Parathyroid adenoma (tissue), 2 donors: ENCODE results near the gene LPP.

ENCODE experiments used
- H2AFZ ChIP-seq: fragments of 300-600 bp; sonication (generic); one replicate; pipeline ENCODE4 v1.7.0; 2017; ENCODE audit warnings: antibody characterized with exemption, mild to moderate bottlenecking
- H3K27ac ChIP-seq: fragments of 300-600 bp; sonication (generic); one replicate; pipeline ENCODE4 v1.7.0; 2017
- H3K27me3 ChIP-seq: fragments of 300-600 bp; sonication (generic); one replicate; pipeline ENCODE4 v1.7.0; 2017; ENCODE audit warnings: low read length; ENCODE audit not compliant: control insufficient read depth, insufficient read depth
- H3K36me3 ChIP-seq: fragments of 300-600 bp; sonication (generic); one replicate; pipeline ENCODE4 v1.7.0; 2017; ENCODE audit warnings: low read length; ENCODE audit not compliant: control insufficient read depth, insufficient read depth
- H3K4me1 ChIP-seq: fragments of 300-600 bp; sonication (generic); one replicate; pipeline ENCODE4 v1.7.0; 2017; ENCODE audit warnings: control low read depth
- H3K4me2 ChIP-seq: fragments of 300-600 bp; sonication (generic); one replicate; pipeline ENCODE4 v1.7.0; 2017; ENCODE audit warnings: low read length
- H3K4me3 ChIP-seq: fragments of 300-600 bp; sonication (generic); one replicate; pipeline ENCODE4 v1.7.0; 2017; ENCODE audit warnings: low read depth, low read length
- H3K79me2 ChIP-seq: fragments of 300-600 bp; sonication (generic); one replicate; pipeline ENCODE4 v1.7.0; 2017; ENCODE audit warnings: control low read depth
- H3K9ac ChIP-seq: fragments of 300-600 bp; sonication (generic); one replicate; pipeline ENCODE4 v1.7.0; 2017; ENCODE audit warnings: mild to moderate bottlenecking
- H3K9me3 ChIP-seq: fragments of 300-600 bp; sonication (generic); one replicate; pipeline ENCODE4 v1.7.0; 2017; ENCODE audit warnings: low read length; ENCODE audit not compliant: control insufficient read depth
- TF ChIP-seq, protein P1 (sequence below): fragments of 300-600 bp; sonication (generic); IDR thresholded peaks from one replicate; pipeline ENCODE4 v1.7.0; 2017; ENCODE audit warnings: antibody characterized with exemption, mild to moderate bottlenecking
- donor health status: primary hyperparathyroidism.

The LPP gene

DNA sequence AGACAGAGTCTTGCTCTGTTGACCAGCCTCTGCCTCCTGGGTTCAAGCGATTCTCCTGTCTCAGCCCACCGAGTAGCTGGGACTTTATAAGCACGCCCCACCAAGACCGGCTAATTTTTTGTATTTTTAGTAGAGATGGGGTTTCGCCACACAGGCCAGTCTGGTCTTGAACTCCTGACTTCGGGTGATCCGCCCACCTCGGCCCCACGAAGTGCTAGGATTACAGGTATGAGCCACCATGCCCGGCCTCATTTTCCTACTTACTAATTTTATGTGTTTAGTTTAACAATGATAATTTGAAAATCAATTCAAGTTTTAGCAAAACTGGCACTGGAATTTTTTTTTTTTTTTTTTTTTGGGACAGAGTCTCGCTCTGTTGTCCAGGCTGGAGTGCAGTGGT, 336.5 kb downstream of the LPP start:
- TF ChIP-seq, protein P1, sequence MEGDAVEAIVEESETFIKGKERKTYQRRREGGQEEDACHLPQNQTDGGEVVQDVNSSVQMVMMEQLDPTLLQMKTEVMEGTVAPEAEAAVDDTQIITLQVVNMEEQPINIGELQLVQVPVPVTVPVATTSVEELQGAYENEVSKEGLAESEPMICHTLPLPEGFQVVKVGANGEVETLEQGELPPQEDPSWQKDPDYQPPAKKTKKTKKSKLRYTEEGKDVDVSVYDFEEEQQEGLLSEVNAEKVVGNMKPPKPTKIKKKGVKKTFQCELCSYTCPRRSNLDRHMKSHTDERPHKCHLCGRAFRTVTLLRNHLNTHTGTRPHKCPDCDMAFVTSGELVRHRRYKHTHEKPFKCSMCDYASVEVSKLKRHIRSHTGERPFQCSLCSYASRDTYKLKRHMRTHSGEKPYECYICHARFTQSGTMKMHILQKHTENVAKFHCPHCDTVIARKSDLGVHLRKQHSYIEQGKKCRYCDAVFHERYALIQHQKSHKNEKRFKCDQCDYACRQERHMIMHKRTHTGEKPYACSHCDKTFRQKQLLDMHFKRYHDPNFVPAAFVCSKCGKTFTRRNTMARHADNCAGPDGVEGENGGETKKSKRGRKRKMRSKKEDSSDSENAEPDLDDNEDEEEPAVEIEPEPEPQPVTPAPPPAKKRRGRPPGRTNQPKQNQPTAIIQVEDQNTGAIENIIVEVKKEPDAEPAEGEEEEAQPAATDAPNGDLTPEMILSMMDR = no peak
- no peaks in the 10 kb centered on the region for H3K9me3 ChIP-seq
- no peak overlapping the region for H2AFZ ChIP-seq
- no peaks in the 10 kb centered on the region for H3K36me3 ChIP-seq
- no peak overlapping the region for H3K4me2 ChIP-seq
- H3K79me2 ChIP-seq = no peaks in the 10 kb centered on the region
- H3K27me3 ChIP-seq = no peaks in the 10 kb centered on the region
- no peak overlapping the region for H3K27ac ChIP-seq
- H3K4me1 ChIP-seq = peaks cover 6% of the 10 kb centered on the region
- no peak overlapping the region for H3K4me3 ChIP-seq
- no peak overlapping the region for H3K9ac ChIP-seq

DNA sequence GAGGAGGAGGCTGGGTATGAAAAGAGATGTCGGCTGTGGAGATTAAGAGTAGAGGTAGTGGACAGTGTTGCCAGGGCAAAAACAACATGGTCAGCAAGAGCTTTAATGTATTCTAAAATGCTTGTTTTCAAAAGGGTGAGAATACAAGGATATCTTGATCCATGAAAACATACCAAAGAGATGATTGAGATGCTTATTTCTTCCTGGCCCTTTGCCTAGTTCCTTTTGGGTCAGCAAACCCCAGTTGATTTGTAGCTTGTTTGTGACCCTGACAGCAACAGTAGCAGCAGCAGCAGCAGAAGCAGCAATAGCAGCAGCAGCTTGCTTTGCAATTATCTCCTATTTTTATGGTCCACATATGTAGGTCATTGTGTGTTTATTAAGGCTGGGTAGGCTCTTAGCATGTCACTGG, 337.3 kb downstream of the LPP start:
- H3K27me3 ChIP-seq = no peaks in the 10 kb centered on the region
- no peak overlapping the region for H3K9ac ChIP-seq
- no peak overlapping the region for H2AFZ ChIP-seq
- H3K36me3 ChIP-seq = no peaks in the 10 kb centered on the region
- H3K79me2 ChIP-seq = no peaks in the 10 kb centered on the region
- H3K4me2 ChIP-seq = no peak overlapping the region
- no peak overlapping the region for H3K4me3 ChIP-seq
- peaks cover 6% of the 10 kb centered on the region for H3K4me1 ChIP-seq
- H3K9me3 ChIP-seq = no peaks in the 10 kb centered on the region
- TF ChIP-seq, protein P1 = no peak
- H3K27ac ChIP-seq = no peak overlapping the region

DNA sequence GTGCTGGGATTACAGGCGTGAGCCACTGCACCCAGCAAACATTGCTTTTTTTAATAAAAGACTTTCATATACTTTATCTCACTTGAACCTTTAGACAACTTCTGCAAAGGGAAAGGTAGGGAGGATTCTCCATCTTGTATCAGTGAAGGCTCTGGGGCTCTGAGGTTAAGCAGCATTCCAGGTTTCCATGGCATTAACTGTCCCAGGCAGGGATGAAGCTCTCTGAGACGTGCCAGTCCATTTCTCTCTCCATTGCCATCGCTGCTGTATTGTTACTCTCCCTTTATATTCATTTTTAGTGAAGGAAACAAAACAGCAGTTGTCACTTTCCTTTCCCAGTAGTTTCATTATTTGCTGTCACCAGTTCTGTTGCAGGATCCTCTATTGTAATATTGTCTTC, 342.4 kb downstream of the LPP start:
- no peak overlapping the region for H3K4me3 ChIP-seq
- peaks cover 2% of the 10 kb centered on the region for H3K4me1 ChIP-seq
- no peaks in the 10 kb centered on the region for H3K36me3 ChIP-seq
- no peak overlapping the region for H3K4me2 ChIP-seq
- TF ChIP-seq, protein P1 = no peak
- no peak overlapping the region for H3K9ac ChIP-seq
- no peak overlapping the region for H3K27ac ChIP-seq
- H3K79me2 ChIP-seq = no peaks in the 10 kb centered on the region
- H3K9me3 ChIP-seq = no peaks in the 10 kb centered on the region
- no peaks in the 10 kb centered on the region for H3K27me3 ChIP-seq
- H2AFZ ChIP-seq = no peak overlapping the region

DNA sequence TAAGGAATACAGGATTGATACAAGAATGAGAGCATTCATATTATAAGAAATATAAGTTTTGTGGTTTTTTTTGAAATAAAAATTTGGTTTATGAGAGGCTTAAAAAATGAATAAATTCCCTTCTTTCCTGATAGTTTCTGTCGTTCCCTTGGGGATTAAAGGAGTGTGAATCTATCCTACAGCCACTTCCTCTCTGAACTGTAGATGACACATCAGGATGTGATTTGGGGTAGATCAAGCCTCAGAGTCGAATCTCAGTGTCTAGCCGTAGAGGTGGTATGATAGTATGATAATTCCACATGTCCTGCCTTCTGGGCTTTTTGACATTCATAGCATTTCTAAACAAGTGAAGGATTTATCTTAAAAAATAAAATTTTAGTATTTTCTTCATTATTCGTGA, 343.1 kb downstream of the LPP start:
- TF ChIP-seq, protein P1 = no peak
- Histone ChIP-seq H3K4me2 (no peak overlapping the region), H3K4me1 (no peaks in the 10 kb centered on the region), H3K9me3 (no peaks in the 10 kb centered on the region), H2AFZ (no peak overlapping the region), H3K4me3 (no peak overlapping the region), H3K79me2 (no peaks in the 10 kb centered on the region), H3K27ac (no peak overlapping the region), H3K36me3 (no peaks in the 10 kb centered on the region), H3K9ac (no peak overlapping the region), H3K27me3 (no peaks in the 10 kb centered on the region)

DNA sequence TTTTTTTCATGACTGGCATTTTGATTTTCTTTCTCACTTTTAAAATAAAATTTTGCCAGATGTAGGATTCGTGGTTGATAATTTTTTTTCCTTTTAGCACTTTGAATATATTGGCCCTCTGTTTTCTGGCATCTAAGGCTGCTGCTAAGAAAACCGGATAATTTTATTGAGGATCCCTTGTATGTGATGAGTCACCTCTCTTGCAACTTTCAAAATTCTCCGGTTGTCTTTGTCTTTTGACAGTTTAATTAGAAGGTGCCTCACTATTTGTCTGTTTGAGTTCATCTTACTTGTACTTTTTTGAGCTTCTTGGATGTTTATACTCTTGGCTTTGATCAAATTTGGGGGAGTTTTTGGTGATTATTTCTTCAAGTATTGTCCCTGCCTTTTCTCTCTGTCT, 349.7 kb downstream of the LPP start:
- no peak overlapping the region for H3K9ac ChIP-seq
- H3K4me1 ChIP-seq = peaks cover 5% of the 10 kb centered on the region
- H3K27me3 ChIP-seq = no peaks in the 10 kb centered on the region
- H3K4me2 ChIP-seq = no peak overlapping the region
- TF ChIP-seq, protein P1 = no peak
- H3K4me3 ChIP-seq = no peak overlapping the region
- no peak overlapping the region for H3K27ac ChIP-seq
- H3K36me3 ChIP-seq = no peaks in the 10 kb centered on the region
- no peaks in the 10 kb centered on the region for H3K79me2 ChIP-seq
- no peak overlapping the region for H2AFZ ChIP-seq
- no peaks in the 10 kb centered on the region for H3K9me3 ChIP-seq
